Endodermal cell (in vitro differentiated cells): ENCODE data around the gene PAF1. TPM values are rescaled to one million over a fixed set of nuclear protein-coding genes. Genes with fewer than 3 reads are reported as not detected.
A peak's percentile ranks its signal among the peaks of the same experiment; 100 is the strongest.

Source experiments
- DNase-seq: peaks from one replicate; pipeline ENCODE4 v3.0.0-alpha.2; 2017
- H3K27ac ChIP-seq: 2 replicates; pipeline ENCODE4 v1.5.1; 2013; ENCODE audit warnings: mild to moderate bottlenecking, low read depth, low read length, moderate library complexity
- H3K27me3 ChIP-seq: 2 replicates; pipeline ENCODE4 v1.6.1; 2013; ENCODE audit warnings: mild to moderate bottlenecking, low read length, moderate library complexity; ENCODE audit not compliant: insufficient read depth, control insufficient read depth, poor library complexity, severe bottlenecking
- H3K36me3 ChIP-seq: 2 replicates; pipeline ENCODE4 v1.7.0; 2013; ENCODE audit warnings: mild to moderate bottlenecking, low read length, moderate library complexity; ENCODE audit not compliant: control insufficient read depth, insufficient read depth
- H3K4me1 ChIP-seq: one replicate; pipeline ENCODE4 v1.7.0; 2013; ENCODE audit warnings: low read length; ENCODE audit not compliant: control insufficient read depth, insufficient read depth
- H3K4me3 ChIP-seq: 2 replicates; pipeline ENCODE4 v1.5.1; 2013; ENCODE audit warnings: mild to moderate bottlenecking, low read length, moderate library complexity
- H3K9ac ChIP-seq: 2 replicates; pipeline ENCODE4 v1.6.1; 2013; ENCODE audit warnings: mild to moderate bottlenecking, low read length, moderate library complexity; ENCODE audit not compliant: poor library complexity, severe bottlenecking; ENCODE audit errors: extremely low read depth
- H3K9me3 ChIP-seq: 2 replicates; pipeline ENCODE4 v1.6.1; 2013; ENCODE audit warnings: mild to moderate bottlenecking, low read length, moderate library complexity; ENCODE audit not compliant: control insufficient read depth
- H3K27ac Mint-ChIP-seq: 2 replicates; pipeline ENCODE4 v1.8.0; 2020; ENCODE audit warnings: mixed read lengths
- H3K27me3 Mint-ChIP-seq: 2 replicates; pipeline ENCODE4 v1.8.0; 2021; ENCODE audit warnings: mild to moderate bottlenecking, mixed read lengths; ENCODE audit not compliant: insufficient read depth
- H3K36me3 Mint-ChIP-seq: 2 replicates; pipeline ENCODE4 v1.8.0; 2020; ENCODE audit warnings: low read depth, mixed read lengths
- H3K4me1 Mint-ChIP-seq: 2 replicates; pipeline ENCODE4 v1.8.0; 2020; ENCODE audit warnings: mixed read lengths
- H3K4me3 Mint-ChIP-seq: 2 replicates; pipeline ENCODE4 v1.8.0; 2020; ENCODE audit warnings: mild to moderate bottlenecking, moderate library complexity, mixed read lengths
- H3K9me3 Mint-ChIP-seq: 2 replicates; pipeline ENCODE4 v1.8.0; 2020; ENCODE audit warnings: mild to moderate bottlenecking, mixed read lengths
- WGBS, 2 experiments: methylation state at CpG; one replicate each; pipeline versions ENCODE4 v1.1.5 to v1.1.7; 2013; ENCODE audit warnings: missing lambda C conversion rate in 2 of 2, mixed read lengths in 1 of 2; ENCODE audit not compliant: insufficient coverage in 1 of 2, insufficient read length in 1 of 2; 5-methylcytosine and 5-hydroxymethylcytosine counted together
- total RNA-seq, 2 donors: library from RNA; stranded (reverse); fragmentation: NEBNext Ultra II Directional in 1 of 2; extraction: Animal tissue kit (Norgen Biotek cat#: 25700) in 1 of 2; gene quantifications; 2 replicates in 1 of 2; 3 replicates in 1 of 2; pipeline ENCODE4 v1.2.1, GENCODE V29; 2021
- TF ChIP-seq, protein P1 (sequence below): fragments of 200-600 bp; sonication (generic); conservative IDR thresholded peaks from 2 replicates; pipeline ENCODE4 v1.5.0; 2021; ENCODE audit warnings: antibody characterized with exemption, mild to moderate bottlenecking

The PAF1 gene
- total RNA-seq, 2 donors from 2014 or later = 28.4 to 28.8 TPM

DNA sequence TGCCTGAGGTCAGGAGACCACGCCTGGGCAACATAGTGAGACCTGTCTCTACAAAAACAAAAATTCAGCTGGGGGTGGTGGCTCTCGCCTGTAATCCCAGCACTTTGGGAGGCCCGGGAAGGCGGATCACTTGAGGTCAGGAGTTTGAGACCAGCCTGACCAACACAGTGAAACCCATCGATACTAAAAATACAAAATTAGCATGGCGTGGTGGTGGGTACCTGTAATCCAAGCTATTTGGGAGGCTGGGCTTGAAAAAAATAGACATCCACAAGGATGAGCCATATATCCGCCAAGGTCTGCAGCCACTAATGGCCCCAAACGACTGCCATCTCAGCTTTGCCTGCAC lies 41.7 kb upstream of the PAF1 start:
- 97 to 100% methylated on average over 7 to 8 of the region's 8 CpGs for WGBS, 2 experiments
- H3K9me3 ChIP-seq = no peaks in the 10 kb centered on the region
- Mint-ChIP-seq H3K27ac (peak overlapping the region; percentile 61), H3K27me3 (no peaks in the 10 kb centered on the region), H3K4me3 (no peak overlapping the region), H3K4me1 (peaks cover 30% of the 10 kb centered on the region), H3K36me3 (peaks cover 37% of the 10 kb centered on the region), H3K9me3 (no peaks in the 10 kb centered on the region)
- H3K4me3 ChIP-seq = no peak overlapping the region
- no peak for DNase-seq
- no peak overlapping the region for H3K9ac ChIP-seq
- peaks cover 31% of the 10 kb centered on the region for H3K36me3 ChIP-seq
- TF ChIP-seq, protein P1, sequence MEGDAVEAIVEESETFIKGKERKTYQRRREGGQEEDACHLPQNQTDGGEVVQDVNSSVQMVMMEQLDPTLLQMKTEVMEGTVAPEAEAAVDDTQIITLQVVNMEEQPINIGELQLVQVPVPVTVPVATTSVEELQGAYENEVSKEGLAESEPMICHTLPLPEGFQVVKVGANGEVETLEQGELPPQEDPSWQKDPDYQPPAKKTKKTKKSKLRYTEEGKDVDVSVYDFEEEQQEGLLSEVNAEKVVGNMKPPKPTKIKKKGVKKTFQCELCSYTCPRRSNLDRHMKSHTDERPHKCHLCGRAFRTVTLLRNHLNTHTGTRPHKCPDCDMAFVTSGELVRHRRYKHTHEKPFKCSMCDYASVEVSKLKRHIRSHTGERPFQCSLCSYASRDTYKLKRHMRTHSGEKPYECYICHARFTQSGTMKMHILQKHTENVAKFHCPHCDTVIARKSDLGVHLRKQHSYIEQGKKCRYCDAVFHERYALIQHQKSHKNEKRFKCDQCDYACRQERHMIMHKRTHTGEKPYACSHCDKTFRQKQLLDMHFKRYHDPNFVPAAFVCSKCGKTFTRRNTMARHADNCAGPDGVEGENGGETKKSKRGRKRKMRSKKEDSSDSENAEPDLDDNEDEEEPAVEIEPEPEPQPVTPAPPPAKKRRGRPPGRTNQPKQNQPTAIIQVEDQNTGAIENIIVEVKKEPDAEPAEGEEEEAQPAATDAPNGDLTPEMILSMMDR = no peak
- H3K27ac ChIP-seq = no peak overlapping the region
- H3K4me1 ChIP-seq = peaks cover 6% of the 10 kb centered on the region
- H3K27me3 ChIP-seq = no peaks in the 10 kb centered on the region

DNA sequence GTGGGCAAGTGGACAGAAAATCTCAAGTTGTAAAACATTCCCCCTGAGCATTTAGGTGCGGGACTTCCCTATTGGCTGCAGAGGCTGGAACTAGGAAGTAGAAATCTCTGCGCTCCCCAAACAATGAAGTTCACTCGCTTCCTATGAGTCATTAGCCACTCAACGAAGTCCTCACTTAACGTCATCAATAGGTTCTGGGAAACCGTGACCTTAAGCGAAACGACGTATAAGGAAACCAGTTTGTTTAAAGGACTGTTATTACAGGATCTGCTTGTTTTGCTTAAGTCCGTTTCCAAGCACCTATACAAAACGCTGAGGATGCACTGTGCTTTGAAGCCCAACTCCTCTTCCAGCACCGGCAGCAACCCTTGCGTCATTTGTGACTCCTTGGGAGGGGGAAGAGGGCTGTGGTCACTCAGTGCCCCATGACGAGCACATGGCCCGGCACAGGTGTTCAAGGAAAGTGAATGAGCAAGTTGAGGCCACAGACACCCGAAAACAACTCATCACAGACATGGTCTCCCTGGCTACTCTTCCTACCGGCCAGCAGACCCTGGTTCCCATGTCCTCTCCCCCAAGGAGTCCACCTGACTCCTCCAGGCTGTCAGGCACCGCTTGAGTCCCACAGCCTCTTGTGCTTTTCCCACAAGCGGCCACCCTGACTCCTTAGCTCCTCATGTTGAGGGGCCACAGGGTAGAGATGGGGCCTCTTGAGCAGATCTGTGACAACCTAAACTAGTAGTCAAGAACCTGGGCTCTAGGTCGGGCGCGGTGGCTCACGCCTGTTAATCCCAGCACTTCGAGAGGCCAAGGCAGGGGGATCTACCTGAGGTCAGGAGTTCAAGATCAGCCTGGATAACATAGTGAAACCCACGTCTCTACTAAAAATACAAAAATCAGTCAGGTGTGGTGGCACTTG lies 40.0 kb upstream of the PAF1 start:
- TF ChIP-seq, protein P1 = no peak
- H3K27ac ChIP-seq = peak overlapping the region; percentile 4
- peaks cover 34% of the 10 kb centered on the region for H3K36me3 ChIP-seq
- DNase-seq = peak; percentile 80
- no peaks in the 10 kb centered on the region for H3K27me3 ChIP-seq
- H3K9ac ChIP-seq = no peak overlapping the region
- peaks cover 6% of the 10 kb centered on the region for H3K4me1 ChIP-seq
- Mint-ChIP-seq H3K36me3 (peaks cover 37% of the 10 kb centered on the region), H3K4me3 (no peak overlapping the region), H3K27me3 (no peaks in the 10 kb centered on the region), H3K4me1 (peaks cover 22% of the 10 kb centered on the region), H3K9me3 (no peaks in the 10 kb centered on the region), H3K27ac (peak overlapping the region; percentile 93)
- WGBS, 2 experiments = 82 to 83% methylated on average over 24 to 25 of the region's 25 CpGs
- H3K4me3 ChIP-seq = no peak overlapping the region
- no peaks in the 10 kb centered on the region for H3K9me3 ChIP-seq

DNA sequence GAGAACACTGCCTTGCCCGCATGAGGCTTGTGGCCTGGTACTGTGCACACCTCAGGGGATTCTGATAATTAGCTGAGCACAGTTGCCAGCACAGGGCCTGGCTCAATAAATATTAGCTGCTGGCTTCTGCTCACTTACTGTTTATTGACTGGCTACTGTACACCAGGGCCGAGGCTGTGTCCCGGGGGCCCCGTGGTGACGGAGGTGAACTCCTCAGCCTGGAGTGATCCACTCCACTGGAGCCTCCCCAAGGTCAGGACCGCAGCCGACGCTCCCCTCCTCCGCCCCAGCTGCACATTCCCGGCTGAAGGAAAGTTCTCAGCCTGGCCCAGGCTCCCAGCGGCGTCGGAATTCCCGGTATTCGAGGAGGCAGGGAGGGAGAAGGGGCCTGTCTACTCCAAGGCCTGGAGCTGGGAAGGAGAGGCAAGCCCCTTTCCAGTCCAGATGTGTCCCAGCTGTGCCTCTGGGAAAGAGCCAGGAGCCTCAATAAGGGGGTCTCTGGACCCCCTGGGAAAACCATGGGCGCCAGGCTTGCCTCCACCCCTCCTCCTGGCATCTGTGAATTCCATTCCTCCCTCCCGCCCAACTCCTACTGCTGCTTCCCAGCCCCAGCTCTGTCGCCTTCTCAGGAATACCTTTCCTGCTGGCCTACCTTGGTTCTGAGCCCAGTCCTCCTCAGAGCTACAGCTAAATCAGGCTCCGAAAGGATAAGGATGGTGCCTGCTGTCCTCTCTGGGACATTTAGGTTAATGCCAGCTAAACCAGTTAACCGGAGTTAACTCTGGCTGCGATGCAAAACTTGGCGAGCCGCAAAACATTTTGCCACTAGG lies 37.6 kb upstream of the PAF1 start:
- Histone ChIP-seq H3K9ac (peak overlapping the region; percentile 71), H3K4me1 (peaks cover 6% of the 10 kb centered on the region), H3K4me3 (no peak overlapping the region), H3K9me3 (no peaks in the 10 kb centered on the region), H3K27me3 (no peaks in the 10 kb centered on the region), H3K27ac (peak overlapping the region; percentile 95), H3K36me3 (peaks cover 39% of the 10 kb centered on the region)
- 27 to 30% methylated on average over 9 to 23 of the region's 23 CpGs for WGBS, 2 experiments
- Mint-ChIP-seq H3K4me3 (peak overlapping the region; percentile 43), H3K9me3 (no peaks in the 10 kb centered on the region), H3K4me1 (peaks cover 10% of the 10 kb centered on the region), H3K27ac (peak overlapping the region; percentile 97), H3K27me3 (no peaks in the 10 kb centered on the region), H3K36me3 (peaks cover 32% of the 10 kb centered on the region)
- peak; percentile 97 for DNase-seq
- TF ChIP-seq, protein P1 = peak; percentile 36
